Measurements from ENCODE around the gene CNNM3.

CNNM3 gene

DNA sequence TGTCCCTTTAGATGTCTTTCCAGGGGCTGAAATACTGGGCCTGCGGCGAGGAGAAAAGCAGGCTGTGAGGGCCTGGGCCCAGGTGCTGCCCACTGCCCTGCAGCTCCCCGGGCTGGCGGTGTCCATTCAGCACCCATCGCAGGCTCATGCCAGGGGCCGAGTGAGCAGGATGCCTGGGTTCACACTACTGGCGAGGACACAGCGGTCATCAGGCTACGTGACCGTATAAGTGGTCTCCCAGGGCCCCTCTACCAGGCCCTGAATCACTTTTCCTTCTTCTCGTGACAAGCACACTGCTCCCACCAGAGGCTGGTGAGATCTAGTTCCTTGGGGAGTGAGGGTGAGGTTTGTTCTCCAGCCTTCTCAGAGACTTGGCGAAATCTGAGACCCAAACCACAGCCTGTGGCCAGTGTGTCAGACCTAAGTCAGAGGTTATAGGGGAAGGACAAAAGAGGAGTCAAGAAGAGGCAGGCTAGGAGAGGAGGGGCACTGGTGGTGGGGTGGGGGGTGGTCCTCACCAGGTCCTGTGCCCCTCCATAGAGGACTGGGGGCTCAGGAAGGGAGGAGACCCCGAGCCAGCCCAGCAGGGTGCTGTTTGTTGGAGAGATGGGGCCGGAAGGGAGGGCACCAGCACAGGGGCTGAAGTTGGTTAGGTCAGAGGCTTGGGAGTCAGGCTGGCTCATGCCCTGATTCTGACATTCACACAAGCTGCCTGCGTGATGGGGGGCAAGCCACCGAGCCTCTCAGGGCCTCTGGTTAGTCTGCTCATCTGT lies 60.4 kb downstream of the CNNM3 start:
- no peak overlapping the region for H3K9ac ChIP-seq (ENCODE audit: low read length)
- H3K79me2 ChIP-seq (ENCODE audit: control insufficient read depth, insufficient read depth, low read length, poor library complexity) = peaks cover 12% of the 10 kb centered on the region
- peaks cover 4% of the 10 kb centered on the region for H3K9me3 ChIP-seq (ENCODE audit: insufficient read depth, low read depth, low read length)
- peak overlapping the region; percentile 96 for H2AK5ac ChIP-seq (ENCODE audit: low read length)
- peak overlapping the region; percentile 13 for H4K12ac ChIP-seq (ENCODE audit: low read depth, low read length)
- peak overlapping the region; percentile 79 for H3K18ac ChIP-seq (ENCODE audit: low read length)
- no peak overlapping the region for H3K4me3 ChIP-seq (ENCODE audit: low read depth, low read length)
- H2BK5ac ChIP-seq (ENCODE audit: low read depth, low read length, poor library complexity) = peak overlapping the region; percentile 1
- H3K4me1 ChIP-seq (ENCODE audit: control insufficient read depth in 1 of 2, insufficient read depth in 2 of 2, low read length in 2 of 2) = peaks cover 55 to 62% of the 10 kb centered on the region in 2 experiments
- no peaks in the 10 kb centered on the region for H3K27me3 ChIP-seq (ENCODE audit: insufficient read depth, low read length)
- peaks cover 62% of the 10 kb centered on the region for H3K79me1 ChIP-seq (ENCODE audit: low read length)
- H4K91ac ChIP-seq (ENCODE audit: low read depth, low read length) = peak overlapping the region; percentile 90
- H2AFZ ChIP-seq (ENCODE audit: insufficient read depth, low read length, poor library complexity) = no peak overlapping the region
- peak overlapping the region; percentile 48 for H2BK120ac ChIP-seq (ENCODE audit: insufficient read depth, low read length, poor library complexity)
- no CpG with 5 or more reads among the region's 16 CpGs for WGBS (ENCODE audit: extremely low coverage, insufficient coverage, insufficient read length)
- peak overlapping the region; percentile 55 for H4K8ac ChIP-seq (ENCODE audit: low read depth, low read length)
- no peak overlapping the region for H3K27ac ChIP-seq (ENCODE audit: low read depth, low read length)
- DNase-seq = no peak
- H3K23ac ChIP-seq (ENCODE audit: low read length) = no peak overlapping the region
- peak overlapping the region; percentile 75 for H2BK12ac ChIP-seq (ENCODE audit: low read length)
- no peaks in the 10 kb centered on the region for H3K36me3 ChIP-seq (ENCODE audit: control insufficient read depth in 1 of 2, insufficient read depth in 2 of 2, low read length in 2 of 2)
- H3K4ac ChIP-seq (ENCODE audit: low read depth, low read length) = peak overlapping the region; percentile 48
- peak overlapping the region; percentile 74 for H3K14ac ChIP-seq (ENCODE audit: low read length)
- H3K4me2 ChIP-seq (ENCODE audit: low read length) = no peak overlapping the region

DNA sequence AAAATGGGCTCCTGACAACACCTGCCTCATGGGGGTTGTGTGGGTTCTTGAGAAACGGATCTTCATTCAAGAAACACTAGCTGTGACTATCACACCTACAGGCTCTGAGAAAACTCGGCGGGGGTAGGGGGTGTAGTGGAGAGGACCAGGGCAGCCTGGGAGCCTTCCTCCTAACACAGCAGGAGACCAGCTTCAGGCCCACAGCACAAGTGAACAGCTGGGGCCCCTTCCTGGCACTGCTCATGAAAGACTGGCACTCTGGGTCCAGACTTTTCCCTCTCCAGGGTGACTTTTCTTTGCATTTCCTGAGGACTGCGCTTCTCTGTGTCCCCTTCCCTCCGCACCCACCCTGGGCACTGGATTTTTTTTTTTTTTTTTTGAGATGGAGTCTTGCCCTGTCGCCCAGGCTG lies 61.0 kb downstream of the CNNM3 start:
- no CpG with 5 or more reads among the region's 6 CpGs for WGBS (ENCODE audit: extremely low coverage, insufficient coverage, insufficient read length)
- Histone ChIP-seq H3K18ac (ENCODE audit: low read length) (peak overlapping the region; percentile 79), H3K9me3 (ENCODE audit: insufficient read depth, low read depth, low read length) (peaks cover 4% of the 10 kb centered on the region)

DNA sequence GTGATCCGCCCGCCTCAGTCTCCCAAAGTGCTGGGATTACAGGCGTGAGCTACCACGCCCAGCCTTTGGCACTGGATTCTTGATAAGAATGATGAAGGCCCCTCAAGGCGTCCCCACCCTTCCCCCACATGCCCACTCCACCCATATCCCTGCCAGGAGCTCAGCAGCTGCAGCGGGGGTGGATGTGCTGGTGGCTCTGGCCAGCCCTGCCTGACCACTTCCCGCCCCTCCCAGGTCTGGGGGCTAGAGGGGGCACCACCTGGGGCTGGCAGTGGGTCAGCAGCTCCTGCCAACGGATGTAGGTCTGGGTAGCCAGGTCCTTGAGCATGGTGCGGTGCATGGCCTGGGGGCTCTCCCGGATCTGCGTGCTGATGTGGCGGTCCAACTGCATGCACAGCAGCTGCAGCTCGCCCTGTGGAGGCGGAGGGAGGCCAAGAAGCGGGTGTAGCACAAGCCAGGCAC lies 61.6 kb downstream of the CNNM3 start:
- H2BK5ac ChIP-seq (ENCODE audit: low read depth, low read length, poor library complexity) = no peak overlapping the region
- H2AK5ac ChIP-seq (ENCODE audit: low read length) = peak overlapping the region; percentile 11
- H3K4me2 ChIP-seq (ENCODE audit: low read length) = no peak overlapping the region
- no peak overlapping the region for H3K4ac ChIP-seq (ENCODE audit: low read depth, low read length)
- DNase-seq = peak; percentile 57 to 65
- H2BK120ac ChIP-seq (ENCODE audit: insufficient read depth, low read length, poor library complexity) = peak overlapping the region; percentile 74
- no peaks in the 10 kb centered on the region for H3K27me3 ChIP-seq (ENCODE audit: insufficient read depth, low read length)
- no peak overlapping the region for H4K12ac ChIP-seq (ENCODE audit: low read depth, low read length)
- H3K9ac ChIP-seq (ENCODE audit: low read length) = no peak overlapping the region
- peak overlapping the region; percentile 12 for H3K18ac ChIP-seq (ENCODE audit: low read length)
- H3K79me2 ChIP-seq (ENCODE audit: control insufficient read depth, insufficient read depth, low read length, poor library complexity) = peaks cover 17% of the 10 kb centered on the region
- no peak overlapping the region for H3K27ac ChIP-seq (ENCODE audit: low read depth, low read length)
- no peak overlapping the region for H3K4me3 ChIP-seq (ENCODE audit: low read depth, low read length)
- peak overlapping the region; percentile 4 for H2BK12ac ChIP-seq (ENCODE audit: low read length)
- H3K79me1 ChIP-seq (ENCODE audit: low read length) = peaks cover 71% of the 10 kb centered on the region
- peak overlapping the region; percentile 5 for H3K14ac ChIP-seq (ENCODE audit: low read length)
- peak overlapping the region; percentile 97 for H4K91ac ChIP-seq (ENCODE audit: low read depth, low read length)
- H3K23ac ChIP-seq (ENCODE audit: low read length) = no peak overlapping the region
- no peaks in the 10 kb centered on the region for H3K36me3 ChIP-seq (ENCODE audit: control insufficient read depth in 1 of 2, insufficient read depth in 2 of 2, low read length in 2 of 2)
- H3K9me3 ChIP-seq (ENCODE audit: insufficient read depth, low read depth, low read length) = peaks cover 4% of the 10 kb centered on the region
- H2AFZ ChIP-seq (ENCODE audit: insufficient read depth, low read length, poor library complexity) = no peak overlapping the region
- no peak overlapping the region for H4K8ac ChIP-seq (ENCODE audit: low read depth, low read length)
- peaks cover 63 to 71% of the 10 kb centered on the region in 2 experiments for H3K4me1 ChIP-seq (ENCODE audit: control insufficient read depth in 1 of 2, insufficient read depth in 2 of 2, low read length in 2 of 2)
- WGBS (ENCODE audit: extremely low coverage, insufficient coverage, insufficient read length) = no CpG with 5 or more reads among the region's 15 CpGs

More for the DNA sequence above, 61.0 kb downstream of the CNNM3 start:
- H3K4me3 ChIP-seq (ENCODE audit: low read depth, low read length) = no peak overlapping the region
- peak overlapping the region; percentile 43 for H3K14ac ChIP-seq (ENCODE audit: low read length)
- H2BK5ac ChIP-seq (ENCODE audit: low read depth, low read length, poor library complexity) = peak overlapping the region; percentile 1
- H2BK120ac ChIP-seq (ENCODE audit: insufficient read depth, low read length, poor library complexity) = peak overlapping the region; percentile 48
- peaks cover 12% of the 10 kb centered on the region for H3K79me2 ChIP-seq (ENCODE audit: control insufficient read depth, insufficient read depth, low read length, poor library complexity)
- peaks cover 66% of the 10 kb centered on the region for H3K79me1 ChIP-seq (ENCODE audit: low read length)
- no peak overlapping the region for H3K9ac ChIP-seq (ENCODE audit: low read length)
- H4K91ac ChIP-seq (ENCODE audit: low read depth, low read length) = peak overlapping the region; percentile 90
- peak in 1 of 2 donors; percentile 21 for DNase-seq
- no peak overlapping the region for H2AFZ ChIP-seq (ENCODE audit: insufficient read depth, low read length, poor library complexity)
- H4K8ac ChIP-seq (ENCODE audit: low read depth, low read length) = no peak overlapping the region
- H3K4me1 ChIP-seq (ENCODE audit: control insufficient read depth in 1 of 2, insufficient read depth in 2 of 2, low read length in 2 of 2) = peaks cover 59 to 66% of the 10 kb centered on the region in 2 experiments
- peak overlapping the region; percentile 75 for H2BK12ac ChIP-seq (ENCODE audit: low read length)
- no peak overlapping the region for H4K12ac ChIP-seq (ENCODE audit: low read depth, low read length)
- peak overlapping the region; percentile 48 for H3K4ac ChIP-seq (ENCODE audit: low read depth, low read length)
- no peak overlapping the region for H3K23ac ChIP-seq (ENCODE audit: low read length)
- H3K36me3 ChIP-seq (ENCODE audit: control insufficient read depth in 1 of 2, insufficient read depth in 2 of 2, low read length in 2 of 2) = no peaks in the 10 kb centered on the region
- H2AK5ac ChIP-seq (ENCODE audit: low read length) = peak overlapping the region; percentile 96
- H3K4me2 ChIP-seq (ENCODE audit: low read length) = no peak overlapping the region
- no peak overlapping the region for H3K27ac ChIP-seq (ENCODE audit: low read depth, low read length)
- no peaks in the 10 kb centered on the region for H3K27me3 ChIP-seq (ENCODE audit: insufficient read depth, low read length)

DNA sequence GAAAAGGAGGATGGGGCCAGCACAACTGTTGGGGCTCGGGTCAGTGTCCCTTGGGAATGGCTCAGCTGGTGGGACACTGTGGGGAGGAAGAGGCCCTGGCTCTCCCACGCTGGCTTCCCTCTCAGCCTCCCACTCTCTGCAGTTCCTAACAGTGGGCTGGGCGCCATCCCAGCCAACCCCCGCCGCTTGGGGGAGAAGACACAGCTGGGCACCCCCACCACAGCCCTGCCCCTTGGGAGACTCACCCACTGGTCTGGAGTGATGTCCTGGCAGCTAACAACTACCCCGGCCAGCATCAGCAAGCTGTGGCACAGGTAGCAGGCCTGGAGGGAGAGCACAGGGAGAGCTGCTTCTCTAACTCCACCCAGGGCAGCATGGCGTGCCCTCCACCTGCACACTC lies 62.1 kb downstream of the CNNM3 start:
- H3K27ac ChIP-seq (ENCODE audit: low read depth, low read length) = no peak overlapping the region
- H3K9me3 ChIP-seq (ENCODE audit: insufficient read depth, low read depth, low read length) = peaks cover 4% of the 10 kb centered on the region
- no peak overlapping the region for H3K9ac ChIP-seq (ENCODE audit: low read length)
- H3K36me3 ChIP-seq (ENCODE audit: control insufficient read depth in 1 of 2, insufficient read depth in 2 of 2, low read length in 2 of 2) = no peaks in the 10 kb centered on the region
- DNase-seq = no peak
- peak overlapping the region; percentile 4 for H2BK12ac ChIP-seq (ENCODE audit: low read length)
- no peaks in the 10 kb centered on the region for H3K27me3 ChIP-seq (ENCODE audit: insufficient read depth, low read length)
- no peak overlapping the region for H3K23ac ChIP-seq (ENCODE audit: low read length)
- peaks cover 74% of the 10 kb centered on the region for H3K79me1 ChIP-seq (ENCODE audit: low read length)
- peak overlapping the region; percentile 74 for H2BK120ac ChIP-seq (ENCODE audit: insufficient read depth, low read length, poor library complexity)
- H2AK5ac ChIP-seq (ENCODE audit: low read length) = peak overlapping the region; percentile 75
- H3K4ac ChIP-seq (ENCODE audit: low read depth, low read length) = peak overlapping the region; percentile 9
- WGBS (ENCODE audit: extremely low coverage, insufficient coverage, insufficient read length) = no CpG with 5 or more reads among the region's 7 CpGs
- peak overlapping the region; percentile 19 for H3K4me3 ChIP-seq (ENCODE audit: low read depth, low read length)
- H4K91ac ChIP-seq (ENCODE audit: low read depth, low read length) = peak overlapping the region; percentile 97
- peak overlapping the region; percentile 49 for H3K18ac ChIP-seq (ENCODE audit: low read length)
- H3K4me1 ChIP-seq (ENCODE audit: control insufficient read depth in 1 of 2, insufficient read depth in 2 of 2, low read length in 2 of 2) = peaks cover 64 to 72% of the 10 kb centered on the region in 2 experiments
- no peak overlapping the region for H2AFZ ChIP-seq (ENCODE audit: insufficient read depth, low read length, poor library complexity)
- H3K14ac ChIP-seq (ENCODE audit: low read length) = peak overlapping the region; percentile 57
- H3K4me2 ChIP-seq (ENCODE audit: low read length) = no peak overlapping the region
- H2BK5ac ChIP-seq (ENCODE audit: low read depth, low read length, poor library complexity) = no peak overlapping the region
- H4K12ac ChIP-seq (ENCODE audit: low read depth, low read length) = no peak overlapping the region
- H3K79me2 ChIP-seq (ENCODE audit: control insufficient read depth, insufficient read depth, low read length, poor library complexity) = peaks cover 18% of the 10 kb centered on the region
- H4K8ac ChIP-seq (ENCODE audit: low read depth, low read length) = no peak overlapping the region

All from trophoblast cell (in vitro differentiated cells and primary cell).